Rectal smooth muscle tissue (tissue), 1 donor: ENCODE results near the gene CCSER1.

Source experiments
- H3K27ac ChIP-seq: one replicate; pipeline ENCODE4 v1.7.0; 2013; ENCODE audit warnings: low read depth, low read length, inconsistent platforms
- H3K27me3 ChIP-seq: one replicate; pipeline ENCODE4 v1.7.0; 2013; ENCODE audit warnings: low read length; ENCODE audit not compliant: control insufficient read depth, insufficient read depth
- H3K36me3 ChIP-seq: one replicate; pipeline ENCODE4 v1.7.0; 2013; ENCODE audit warnings: low read length; ENCODE audit not compliant: control insufficient read depth, insufficient read depth
- H3K4me1 ChIP-seq: one replicate; pipeline ENCODE4 v1.7.0; 2013; ENCODE audit warnings: low read length; ENCODE audit not compliant: control insufficient read depth, insufficient read depth
- H3K4me3 ChIP-seq: one replicate; pipeline ENCODE4 v1.7.0; 2013; ENCODE audit warnings: low read length
- H3K9ac ChIP-seq: one replicate; pipeline ENCODE4 v1.7.0; 2013; ENCODE audit warnings: low read length

Gene CCSER1

DNA sequence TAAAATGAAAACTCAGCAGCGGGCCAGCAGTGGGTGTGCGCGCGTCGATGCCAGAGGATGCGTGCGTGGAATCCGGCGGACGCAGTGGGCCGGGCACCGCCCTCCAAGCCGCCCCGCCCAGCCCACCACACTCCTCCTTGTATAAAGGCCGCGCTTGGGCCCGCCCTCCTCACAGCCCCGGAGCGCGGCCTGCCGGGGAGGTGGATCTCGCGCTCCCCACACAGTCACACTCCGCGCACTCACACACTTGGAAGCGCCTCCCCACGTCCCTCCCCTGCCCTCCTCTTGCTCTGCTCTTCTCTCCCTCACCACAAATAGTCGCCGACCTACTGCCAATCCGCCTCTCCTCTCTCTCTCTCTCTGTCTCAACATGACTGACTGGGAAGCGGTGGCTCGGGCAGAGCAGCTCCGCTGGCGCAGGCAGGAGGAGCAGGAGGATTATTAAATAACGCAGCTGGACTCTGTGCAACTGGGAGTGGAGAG, at the start of gene CCSER1:
TSS of gene CCSER1 (plus strand) at position 172 of the 483 bp plus-strand sequence.
- no peaks in the 10 kb centered on the region for H3K36me3 ChIP-seq
- no peaks in the 10 kb centered on the region for H3K4me1 ChIP-seq
- H3K27ac ChIP-seq, result peak within 1 kb of the TSS; percentile 49
- peak within 1 kb of the TSS; percentile 33 for H3K9ac ChIP-seq
- no peaks in the 10 kb centered on the region for H3K27me3 ChIP-seq
- peak within 1 kb of the TSS; percentile 76 for H3K4me3 ChIP-seq

DNA sequence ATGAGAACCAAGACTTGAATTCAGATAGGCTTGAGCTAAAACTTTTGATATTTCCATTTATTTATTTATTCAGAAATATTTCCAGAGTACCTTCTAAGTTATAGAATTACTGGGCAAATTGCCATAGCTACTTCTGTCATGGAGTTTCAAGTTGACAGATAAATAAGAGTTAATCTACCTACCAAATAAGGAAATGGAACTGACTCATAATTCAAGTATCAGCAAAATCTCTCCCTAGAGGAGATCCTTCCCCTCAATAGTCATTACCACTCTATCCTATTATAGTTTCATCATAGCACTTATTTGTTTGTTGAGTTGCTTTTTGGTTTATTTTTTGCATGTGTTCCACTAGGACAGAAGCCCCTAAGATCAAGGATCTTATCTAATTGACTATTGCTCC, 48.8 kb upstream of the CCSER1 start:
- no peak overlapping the region for H3K4me3 ChIP-seq
- H3K27me3 ChIP-seq, result no peaks in the 10 kb centered on the region
- no peaks in the 10 kb centered on the region for H3K36me3 ChIP-seq
- H3K4me1 ChIP-seq, result no peaks in the 10 kb centered on the region
- H3K27ac ChIP-seq, result no peak overlapping the region
- H3K9ac ChIP-seq, result no peak overlapping the region

DNA sequence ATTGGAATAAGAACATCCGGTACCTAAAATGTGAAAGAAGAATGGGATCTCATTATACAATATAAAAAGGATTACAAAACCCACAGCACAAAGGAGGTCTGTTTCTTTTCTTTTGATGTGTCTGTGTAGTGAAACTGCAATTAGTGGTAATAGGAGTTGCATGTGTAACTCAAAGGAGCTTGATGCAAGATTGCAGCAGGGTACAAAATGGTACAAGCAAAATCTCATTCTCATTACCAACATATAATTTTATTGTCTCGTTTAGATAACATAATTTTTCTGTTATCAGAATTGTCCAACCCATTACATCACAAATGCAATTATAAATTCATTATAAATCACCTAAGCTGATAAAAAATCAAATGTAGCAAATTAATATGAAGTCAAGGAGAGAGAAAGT, 47.1 kb upstream of the CCSER1 start:
- Histone ChIP-seq H3K4me1 (no peaks in the 10 kb centered on the region), H3K9ac (no peak overlapping the region), H3K27ac (no peak overlapping the region), H3K4me3 (no peak overlapping the region), H3K36me3 (no peaks in the 10 kb centered on the region), H3K27me3 (no peaks in the 10 kb centered on the region)

DNA sequence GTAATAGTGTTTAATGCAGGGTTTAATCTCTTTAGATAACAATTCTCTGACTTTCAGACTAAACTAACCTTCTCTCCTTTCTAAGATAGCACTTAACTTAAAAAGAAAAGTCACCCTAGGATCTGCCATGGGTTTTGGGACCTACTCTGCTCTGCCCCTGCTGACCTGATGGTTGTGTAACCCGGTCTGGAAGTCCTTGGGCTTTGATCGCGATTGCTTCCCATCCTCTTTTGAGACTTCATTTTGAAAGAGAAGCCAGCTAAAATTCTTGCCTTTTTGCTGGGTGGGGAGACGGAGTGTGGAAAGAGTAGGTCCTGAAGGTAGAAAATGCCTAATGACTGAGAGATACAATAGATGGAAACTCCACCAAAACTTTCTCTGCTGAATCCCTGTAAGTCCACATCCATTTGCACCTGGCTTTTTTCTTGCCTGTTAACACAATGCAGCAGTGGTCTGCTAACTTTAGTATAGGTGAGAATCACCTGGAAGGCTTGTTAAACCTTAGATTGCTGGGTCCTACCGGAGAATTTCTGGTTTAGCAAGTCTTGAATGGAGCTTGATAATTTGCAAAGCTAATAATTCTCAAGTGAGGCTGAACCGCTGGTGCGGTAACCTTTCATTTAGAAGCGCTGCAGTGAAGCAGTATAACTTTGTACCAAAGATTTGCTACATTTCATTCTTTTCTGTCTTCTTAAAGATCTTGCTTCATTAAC, 45.6 kb upstream of the CCSER1 start:
- no peaks in the 10 kb centered on the region for H3K27me3 ChIP-seq
- no peaks in the 10 kb centered on the region for H3K36me3 ChIP-seq
- H3K9ac ChIP-seq, result no peak overlapping the region
- H3K27ac ChIP-seq, result no peak overlapping the region
- H3K4me1 ChIP-seq, result no peaks in the 10 kb centered on the region
- H3K4me3 ChIP-seq, result no peak overlapping the region

DNA sequence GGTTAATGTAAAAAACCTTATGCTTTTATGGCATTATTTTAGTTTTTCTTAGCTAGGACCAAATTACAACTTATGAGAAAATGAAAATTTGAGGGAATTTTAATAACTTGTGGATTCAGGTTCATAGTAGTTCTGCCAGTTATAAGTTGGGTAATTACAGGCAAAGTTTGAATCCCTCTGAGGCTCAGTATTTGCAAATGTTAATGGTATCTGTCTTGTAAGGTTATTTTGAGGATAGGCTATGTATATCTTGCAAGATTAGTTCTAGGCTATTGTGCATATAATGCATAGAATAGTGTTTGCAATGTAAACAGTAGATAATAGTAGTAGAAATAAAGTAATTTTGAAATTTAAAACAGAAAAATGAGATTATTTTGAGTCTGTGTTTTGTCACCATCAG, 44.7 kb upstream of the CCSER1 start:
- no peak overlapping the region for H3K9ac ChIP-seq
- H3K27ac ChIP-seq, result no peak overlapping the region
- no peaks in the 10 kb centered on the region for H3K36me3 ChIP-seq
- no peak overlapping the region for H3K4me3 ChIP-seq
- no peaks in the 10 kb centered on the region for H3K27me3 ChIP-seq
- no peaks in the 10 kb centered on the region for H3K4me1 ChIP-seq

DNA sequence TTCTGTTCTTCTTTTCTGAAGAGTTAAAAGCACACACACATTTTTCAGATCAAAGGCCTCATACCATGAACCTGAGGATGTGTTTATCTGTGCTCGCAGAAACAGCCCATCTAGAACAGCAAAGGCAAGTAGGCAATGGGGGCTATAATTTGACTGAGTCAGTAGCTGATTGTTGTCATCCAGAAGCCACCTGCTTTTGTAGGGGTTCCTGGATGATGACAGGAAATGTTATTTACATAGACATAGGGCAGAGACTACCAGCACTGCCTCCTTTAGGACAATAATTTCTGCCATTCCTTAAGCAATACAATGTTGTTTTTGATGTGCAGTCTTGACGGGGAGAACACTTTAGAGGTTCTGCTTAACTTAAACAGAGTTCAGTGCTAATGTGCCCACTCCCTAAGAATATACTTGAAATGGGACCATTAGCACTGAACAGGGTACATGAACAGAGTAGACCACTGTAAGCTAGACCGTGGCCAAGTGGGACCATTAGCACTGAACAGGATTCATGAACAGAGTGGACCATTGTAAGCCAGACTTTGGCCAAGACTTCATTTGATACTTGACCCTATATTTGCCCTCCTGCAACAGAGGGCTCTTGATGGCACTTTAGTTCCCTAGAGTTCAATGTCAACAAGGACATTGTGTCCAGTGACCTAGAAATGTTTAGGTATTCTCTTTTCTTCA, 42.8 kb upstream of the CCSER1 start:
- Histone ChIP-seq H3K27me3 (no peaks in the 10 kb centered on the region), H3K27ac (no peak overlapping the region), H3K9ac (no peak overlapping the region), H3K4me1 (no peaks in the 10 kb centered on the region), H3K36me3 (no peaks in the 10 kb centered on the region), H3K4me3 (no peak overlapping the region)

DNA sequence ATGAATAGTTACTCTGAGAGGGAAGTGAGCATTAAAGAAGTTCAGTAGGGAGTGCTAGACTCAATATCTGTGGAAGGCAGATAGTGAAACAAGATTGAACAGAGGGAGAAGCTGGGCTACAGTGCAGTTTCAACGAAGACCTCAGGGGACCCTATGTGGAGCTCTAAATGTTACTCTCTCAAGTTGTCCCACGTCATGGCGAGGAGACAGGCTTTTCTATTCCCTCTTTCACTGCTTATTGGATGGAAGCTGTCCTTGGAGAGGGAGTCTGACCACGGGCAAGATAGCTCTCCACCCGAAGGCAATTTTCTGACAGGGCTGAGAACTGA, 42.3 kb upstream of the CCSER1 start:
- Histone ChIP-seq H3K27me3 (no peaks in the 10 kb centered on the region), H3K9ac (no peak overlapping the region), H3K36me3 (no peaks in the 10 kb centered on the region), H3K4me3 (no peak overlapping the region), H3K27ac (no peak overlapping the region), H3K4me1 (no peaks in the 10 kb centered on the region)

DNA sequence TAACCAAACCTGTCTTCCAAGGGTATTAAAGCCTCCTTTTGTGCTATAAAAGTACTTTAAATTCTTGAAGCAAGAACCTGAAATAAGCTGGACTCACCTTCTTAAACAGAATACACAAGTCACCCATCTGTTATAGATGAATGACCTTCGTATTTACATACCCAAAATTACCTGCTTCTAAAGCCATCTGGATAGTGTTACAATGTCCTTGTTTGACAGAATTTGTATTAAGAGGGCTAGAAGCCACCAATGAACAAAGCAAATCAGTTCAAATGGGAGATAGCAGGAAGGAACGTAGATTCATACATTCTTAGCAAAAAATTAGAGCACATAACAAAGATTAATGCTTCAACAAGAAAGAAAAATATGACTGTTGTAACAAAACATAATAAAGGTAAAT, 33.7 kb upstream of the CCSER1 start:
- Histone ChIP-seq H3K27ac (no peak overlapping the region), H3K36me3 (no peaks in the 10 kb centered on the region), H3K27me3 (no peaks in the 10 kb centered on the region), H3K4me1 (no peaks in the 10 kb centered on the region), H3K4me3 (no peak overlapping the region), H3K9ac (no peak overlapping the region)

DNA sequence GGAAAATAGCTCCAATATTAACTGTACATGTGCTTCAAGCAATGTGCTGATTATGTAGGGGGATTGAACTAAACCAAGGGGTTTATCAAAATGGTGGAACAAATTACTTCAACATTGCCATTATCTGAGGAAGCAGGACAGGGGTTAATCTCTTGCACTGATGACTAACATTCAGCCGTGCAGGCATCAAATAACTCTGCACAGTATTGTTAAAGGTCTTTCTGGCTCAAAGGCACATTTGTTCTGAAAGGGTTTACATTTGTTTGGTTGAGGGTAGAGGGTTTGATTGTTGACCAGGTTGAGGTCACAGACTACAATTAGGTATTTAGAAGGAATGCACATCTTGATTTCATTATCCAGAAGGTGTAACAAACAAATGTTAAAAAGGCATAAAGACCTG, 32.2 kb upstream of the CCSER1 start:
- Histone ChIP-seq H3K9ac (no peak overlapping the region), H3K36me3 (no peaks in the 10 kb centered on the region), H3K27me3 (no peaks in the 10 kb centered on the region), H3K4me1 (no peaks in the 10 kb centered on the region), H3K4me3 (no peak overlapping the region), H3K27ac (no peak overlapping the region)

DNA sequence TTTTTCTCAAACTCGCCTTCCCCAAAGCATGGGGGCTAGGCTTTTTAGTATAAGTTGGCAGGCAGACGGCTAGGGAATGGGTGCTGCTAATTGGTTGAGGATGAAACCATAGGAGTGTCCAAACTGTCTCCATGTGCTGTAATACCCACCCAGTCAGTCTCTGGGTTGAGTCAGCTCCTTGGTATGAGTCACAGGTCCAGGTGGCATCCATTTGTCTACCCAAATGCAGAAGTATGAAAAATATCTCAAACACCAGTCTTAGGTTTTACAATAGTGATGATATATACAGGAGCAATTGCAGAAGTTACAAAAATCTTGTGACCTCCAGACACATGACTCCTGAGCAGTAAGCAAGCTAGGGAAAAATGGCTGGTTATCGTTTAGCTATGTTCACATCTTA, 27.4 kb upstream of the CCSER1 start:
- H3K4me1 ChIP-seq, result no peaks in the 10 kb centered on the region
- H3K27ac ChIP-seq, result no peak overlapping the region
- no peaks in the 10 kb centered on the region for H3K27me3 ChIP-seq
- no peaks in the 10 kb centered on the region for H3K36me3 ChIP-seq
- H3K9ac ChIP-seq, result no peak overlapping the region
- H3K4me3 ChIP-seq, result no peak overlapping the region

DNA sequence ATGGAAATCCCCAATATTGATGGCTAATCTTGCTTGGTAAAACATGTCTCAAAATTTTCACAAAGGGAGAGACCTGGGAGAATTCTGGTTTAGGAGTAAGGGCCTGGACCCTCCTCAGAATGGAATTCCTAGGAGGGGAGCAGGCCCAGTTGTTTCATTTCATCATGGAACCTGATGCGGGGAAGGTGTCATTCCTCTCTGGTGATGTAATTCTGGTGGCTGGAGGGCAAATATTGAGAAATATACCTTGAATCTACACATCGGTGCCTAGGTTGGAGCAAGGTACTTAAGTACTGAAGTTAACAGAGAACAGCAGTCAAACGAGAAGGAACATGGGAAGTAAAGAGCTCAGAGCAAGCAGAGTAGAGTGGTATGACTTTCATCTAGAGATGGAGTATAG, 23.2 kb upstream of the CCSER1 start:
- Histone ChIP-seq H3K27me3 (no peaks in the 10 kb centered on the region), H3K4me1 (no peaks in the 10 kb centered on the region), H3K9ac (no peak overlapping the region), H3K36me3 (no peaks in the 10 kb centered on the region), H3K27ac (no peak overlapping the region), H3K4me3 (no peak overlapping the region)

DNA sequence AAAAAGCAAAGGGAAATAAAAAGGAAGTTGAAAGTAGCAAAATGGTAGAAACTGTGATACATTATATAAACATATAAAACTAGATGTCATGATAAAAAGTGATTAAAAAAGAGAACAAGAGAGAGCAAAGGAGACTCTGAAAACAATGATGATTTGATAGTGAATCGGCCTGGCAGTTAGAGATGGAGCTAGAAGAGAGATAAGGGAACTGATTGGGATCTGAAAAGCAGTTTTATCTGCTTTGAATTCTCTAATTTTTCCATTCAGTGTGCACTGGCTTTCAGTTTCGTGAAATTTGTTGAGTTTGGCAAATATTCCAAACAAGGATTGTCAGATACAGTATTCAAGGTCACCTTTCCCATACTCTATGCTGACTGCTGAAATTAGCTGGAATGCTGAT, 21.9 kb upstream of the CCSER1 start:
- Histone ChIP-seq H3K27ac (no peak overlapping the region), H3K9ac (no peak overlapping the region), H3K36me3 (no peaks in the 10 kb centered on the region), H3K27me3 (no peaks in the 10 kb centered on the region), H3K4me1 (no peaks in the 10 kb centered on the region), H3K4me3 (no peak overlapping the region)

DNA sequence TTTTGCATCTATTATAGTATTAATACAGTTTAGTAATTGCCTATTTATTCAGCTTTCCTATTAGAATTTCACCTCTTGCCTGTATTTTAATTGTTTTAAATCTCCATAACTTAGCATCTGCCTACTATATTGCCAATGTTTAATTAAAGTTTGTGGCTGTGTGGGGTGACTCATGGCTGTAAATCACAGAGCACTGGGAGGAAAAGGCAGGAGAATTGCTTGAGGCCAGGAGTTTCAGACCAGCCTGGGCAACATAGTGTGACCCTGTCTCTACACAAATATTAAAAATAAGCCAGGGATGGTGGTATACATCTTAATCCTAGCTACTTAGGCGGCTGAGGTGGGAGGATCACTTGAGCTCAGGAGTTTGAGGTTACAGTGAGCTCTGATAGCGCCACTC, 14.5 kb upstream of the CCSER1 start:
- H3K27ac ChIP-seq, result no peak overlapping the region
- no peaks in the 10 kb centered on the region for H3K27me3 ChIP-seq
- H3K9ac ChIP-seq, result no peak overlapping the region
- H3K4me3 ChIP-seq, result no peak overlapping the region
- no peaks in the 10 kb centered on the region for H3K4me1 ChIP-seq
- H3K36me3 ChIP-seq, result no peaks in the 10 kb centered on the region
